ENCODE results near the gene TPT1.
A peak's percentile ranks its signal among the peaks of the same experiment; 100 is the strongest.
"Not testable (repeated sequence)": the region's sequence is repeated elsewhere in the genome, so short reads cannot be mapped to it uniquely, and the experiment has no call there.

GRCh38 chr13:45343102-45343501, 2.1 kb upstream of the TPT1 start:
- not testable (repeated sequence) for TF ChIP-seq ZNF510 (tag by site-specific recombination; IDR thresholded peaks at IDR 0.05; ENCODE audit: insufficient replicate concordance); ZNF398 (tag by site-specific recombination; IDR thresholded peaks at IDR 0.05); ZBTB1 (tag by site-specific recombination; IDR thresholded peaks at IDR 0.05)
- peak; percentile 89 for TF ChIP-seq ZNF121 (tag by site-specific recombination; IDR thresholded peaks at IDR 0.05)
